Measurements from ENCODE around the gene SDR42E1.

Gene SDR42E1

DNA sequence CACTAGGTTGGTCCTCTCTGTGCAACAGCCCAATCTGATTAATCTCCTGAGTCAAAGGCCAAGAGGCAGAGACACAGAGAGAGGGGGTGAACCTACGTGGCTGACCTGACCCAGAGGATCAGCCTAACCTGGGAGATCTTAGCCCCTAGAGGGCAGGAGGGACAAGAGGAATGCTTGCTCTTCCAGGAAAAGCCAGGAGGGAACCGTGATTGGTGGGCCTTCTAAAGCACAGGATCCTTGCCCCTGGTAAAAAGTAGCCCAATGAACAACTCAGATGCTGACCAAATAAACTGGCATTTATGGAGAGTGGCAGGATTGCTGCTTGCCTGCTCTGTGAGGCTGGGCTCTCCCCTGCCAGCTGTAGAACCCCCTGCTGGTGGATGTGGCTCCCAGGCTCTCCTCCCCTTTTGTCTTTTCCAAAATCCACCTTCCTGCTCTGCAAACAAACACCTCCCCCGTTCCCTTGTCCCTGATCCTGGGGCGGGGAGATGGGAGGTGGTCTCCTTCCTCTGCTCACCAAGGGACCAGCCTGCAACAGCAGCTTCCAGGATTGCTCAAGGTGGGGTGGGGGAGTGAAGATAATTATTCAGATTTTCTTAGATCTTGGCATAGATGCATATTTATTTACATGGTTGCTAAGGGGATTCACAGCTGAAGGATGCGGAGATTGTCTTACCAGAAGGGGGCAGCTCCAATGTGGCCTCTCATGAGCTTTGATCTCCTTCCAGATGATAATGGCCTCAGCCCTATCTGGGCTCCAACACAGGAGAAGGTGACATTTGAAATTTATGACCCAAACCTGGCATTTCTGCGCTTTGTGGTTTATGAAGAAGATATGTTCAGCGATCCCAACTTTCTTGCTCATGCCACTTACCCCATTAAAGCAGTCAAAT is 71.9 kb downstream of the SDR42E1 start:
- H3K4me3 ChIP-seq (replicated peaks; ENCODE audit: low read depth, low read length) = no peak overlapping the region
- no peak for DNase-seq (ENCODE audit: extremely low read depth, low read depth)
- TF ChIP-seq, protein P1, sequence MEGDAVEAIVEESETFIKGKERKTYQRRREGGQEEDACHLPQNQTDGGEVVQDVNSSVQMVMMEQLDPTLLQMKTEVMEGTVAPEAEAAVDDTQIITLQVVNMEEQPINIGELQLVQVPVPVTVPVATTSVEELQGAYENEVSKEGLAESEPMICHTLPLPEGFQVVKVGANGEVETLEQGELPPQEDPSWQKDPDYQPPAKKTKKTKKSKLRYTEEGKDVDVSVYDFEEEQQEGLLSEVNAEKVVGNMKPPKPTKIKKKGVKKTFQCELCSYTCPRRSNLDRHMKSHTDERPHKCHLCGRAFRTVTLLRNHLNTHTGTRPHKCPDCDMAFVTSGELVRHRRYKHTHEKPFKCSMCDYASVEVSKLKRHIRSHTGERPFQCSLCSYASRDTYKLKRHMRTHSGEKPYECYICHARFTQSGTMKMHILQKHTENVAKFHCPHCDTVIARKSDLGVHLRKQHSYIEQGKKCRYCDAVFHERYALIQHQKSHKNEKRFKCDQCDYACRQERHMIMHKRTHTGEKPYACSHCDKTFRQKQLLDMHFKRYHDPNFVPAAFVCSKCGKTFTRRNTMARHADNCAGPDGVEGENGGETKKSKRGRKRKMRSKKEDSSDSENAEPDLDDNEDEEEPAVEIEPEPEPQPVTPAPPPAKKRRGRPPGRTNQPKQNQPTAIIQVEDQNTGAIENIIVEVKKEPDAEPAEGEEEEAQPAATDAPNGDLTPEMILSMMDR (IDR thresholded peaks at IDR 0.05; ENCODE audit: low read depth, low read length, missing control alignments) = no peak
